Fibroblast of lung (primary cell): ENCODE measurements around the gene ABCA13.

Experiments used
- CTCF ChIP-seq, 2 donors: IDR thresholded peaks in 1 of 2; conservative IDR thresholded peaks in 1 of 2; 1 replicate in 1 of 2; 2 replicates in 1 of 2; pipeline ENCODE4 v1.5.1; 2011 to 2012; ENCODE audit warnings: low read length in 2 of 2, control low read depth in 1 of 2, inconsistent platforms in 1 of 2, low read depth in 1 of 2, mild to moderate bottlenecking in 1 of 2
- EZH2 ChIP-seq: IDR thresholded peaks from 2 replicates; pipeline ENCODE4 v1.5.1; 2012; ENCODE audit warnings: low read length, control low read depth, mild to moderate bottlenecking; ENCODE audit errors: missing control alignments

- TF ChIP-seq CTCF (conservative IDR thresholded peaks at IDR 0.05 in 1 of 2, IDR thresholded peaks at IDR 0.05 in 1 of 2; ENCODE audit: low read depth in 1 of 2, low read length in 2 of 2) = no peak
- TF ChIP-seq EZH2 = no peak
Measured at GRCh38 chr7:48667407-48667806, 496.1 kb downstream of the ABCA13 start.
